GM20000 (cell line): ENCODE measurements around the gene TIAM1.

Experiments used
- DNase-seq: peaks from one replicate; pipeline ENCODE4 v3.0.0; 2012; ENCODE audit warnings: low spot score
- CTCF ChIP-seq: IDR thresholded peaks from 2 replicates; pipeline ENCODE4 v1.5.1; 2012; ENCODE audit warnings: mild to moderate bottlenecking, control low read depth; ENCODE audit errors: extremely low read depth, missing control alignments

The TIAM1 gene

GRCh38 chr21:31107871-31108270, 236.2 kb downstream of the TIAM1 start:
- no peak for TF ChIP-seq CTCF
- DNase-seq = no peak

GRCh38 chr21:31107176-31107785, 236.8 kb downstream of the TIAM1 start:
- no peak for TF ChIP-seq CTCF
- no peak for DNase-seq

GRCh38 chr21:31103571-31104265, 240.3 kb downstream of the TIAM1 start:
- no peak for TF ChIP-seq CTCF
- DNase-seq = no peak

- no peak for TF ChIP-seq CTCF
- no peak for DNase-seq
Measured at GRCh38 chr21:31103163-31103562, 240.9 kb downstream of the TIAM1 start.

- no peak for DNase-seq
- no peak for TF ChIP-seq CTCF
Measured at GRCh38 chr21:31099122-31099521, 244.9 kb downstream of the TIAM1 start.

- peak; percentile 71 for DNase-seq
- TF ChIP-seq CTCF = peak; percentile 74
Measured at GRCh38 chr21:31098576-31099005, 245.5 kb downstream of the TIAM1 start.

GRCh38 chr21:31092832-31093625, 251.0 kb downstream of the TIAM1 start:
- DNase-seq = no peak
- no peak for TF ChIP-seq CTCF
